Measurements from ENCODE around the gene PLIN5.

Gene PLIN5

DNA sequence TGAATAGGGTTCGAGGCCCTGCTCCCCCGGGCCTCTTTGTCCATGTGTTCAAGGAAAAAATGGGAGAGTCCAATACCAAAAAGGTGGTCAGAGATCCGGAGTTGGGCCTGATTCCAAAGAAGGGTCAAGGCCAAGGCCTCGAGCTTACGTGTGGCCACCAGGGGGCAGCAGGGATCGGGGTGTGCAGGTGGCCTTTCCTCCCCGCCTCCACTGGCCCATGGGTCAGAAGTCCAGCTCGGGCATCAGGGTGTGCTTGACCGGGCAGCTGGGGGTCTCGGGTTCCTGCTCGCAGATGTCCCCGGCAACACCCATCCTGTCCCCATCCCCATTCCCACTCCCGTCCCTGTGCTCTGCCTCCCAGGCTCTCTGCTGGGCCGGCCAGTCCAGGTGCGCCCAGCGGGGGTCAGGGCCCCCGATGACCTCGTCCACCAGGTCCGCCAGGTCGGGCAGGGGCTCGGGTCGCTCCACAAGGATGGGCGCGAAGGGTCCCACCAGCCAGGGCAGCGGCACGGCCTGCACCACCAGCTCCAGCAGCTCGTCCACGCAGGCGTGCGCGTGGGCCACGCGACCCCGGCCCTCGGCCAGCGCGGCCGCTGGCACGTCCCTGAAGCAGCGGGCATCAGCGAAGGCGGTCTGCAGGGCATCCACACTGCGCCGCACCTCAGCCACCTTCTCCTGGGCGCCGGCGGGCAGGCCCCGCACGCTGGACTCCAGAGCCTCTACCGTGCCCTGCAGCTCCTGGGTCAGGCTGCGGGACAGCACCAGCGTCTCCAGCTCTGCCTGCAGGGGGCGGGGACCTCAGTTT, 11.5 kb downstream of the PLIN5 start:
- in situ Hi-C loops (cut with HindIII; ENCODE audit: low sequenced_read_pairs) = no loop called here

DNA sequence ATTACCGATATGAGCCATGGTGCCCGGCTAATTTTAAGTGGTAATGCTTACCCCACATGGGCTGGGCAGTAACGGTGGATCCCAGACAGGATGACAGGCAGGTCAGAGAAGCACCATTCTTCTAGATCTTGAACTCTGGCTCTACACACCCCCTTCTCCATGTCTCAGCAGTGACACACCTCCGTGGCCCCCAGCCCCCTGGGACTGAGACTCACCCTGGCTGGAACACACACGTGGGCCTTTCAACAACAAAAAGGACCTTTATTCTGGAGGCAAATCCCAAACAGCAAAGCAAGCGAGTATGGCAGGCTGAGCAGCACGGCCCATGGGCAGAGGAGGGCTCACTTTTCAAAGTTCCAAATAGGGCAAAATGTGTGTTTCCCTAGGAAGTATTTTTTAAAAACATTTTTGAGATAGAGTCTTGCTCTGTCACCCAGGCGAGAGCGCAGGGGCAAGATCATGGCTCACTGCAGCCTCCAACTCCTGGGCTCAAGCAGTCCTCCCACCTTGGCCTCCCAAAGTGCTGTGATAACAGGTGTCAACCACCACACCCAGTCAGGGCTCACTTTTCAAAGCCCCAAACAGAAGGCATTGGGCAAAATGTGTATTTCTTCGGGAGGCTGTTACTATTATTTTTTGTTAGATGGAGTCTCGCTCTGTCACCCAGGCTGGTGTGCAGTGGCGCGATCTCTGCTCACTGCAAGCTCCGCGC, 12.6 kb downstream of the PLIN5 start:
- in situ Hi-C loops (cut with HindIII; ENCODE audit: low sequenced_read_pairs) = no loop called here

DNA sequence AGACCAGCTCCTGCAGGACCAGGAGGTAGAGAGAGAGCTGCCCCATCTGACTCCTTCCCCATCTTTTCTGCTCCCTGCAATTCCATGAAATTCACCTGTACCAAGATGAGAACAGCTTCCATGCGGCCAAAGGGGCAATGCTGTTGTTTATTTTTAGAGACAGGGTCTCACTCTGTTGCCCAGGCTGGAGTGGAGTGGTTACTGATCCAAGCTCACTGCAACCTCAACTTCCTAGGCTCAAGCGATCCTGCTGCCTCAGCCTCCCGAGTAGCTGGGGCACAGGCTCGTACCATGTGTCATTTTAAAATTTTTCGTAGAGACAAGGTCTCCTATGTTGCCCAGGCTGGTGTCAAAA, 13.2 kb downstream of the PLIN5 start:
- in situ Hi-C loops (cut with HindIII; ENCODE audit: low sequenced_read_pairs) = no loop called here

DNA sequence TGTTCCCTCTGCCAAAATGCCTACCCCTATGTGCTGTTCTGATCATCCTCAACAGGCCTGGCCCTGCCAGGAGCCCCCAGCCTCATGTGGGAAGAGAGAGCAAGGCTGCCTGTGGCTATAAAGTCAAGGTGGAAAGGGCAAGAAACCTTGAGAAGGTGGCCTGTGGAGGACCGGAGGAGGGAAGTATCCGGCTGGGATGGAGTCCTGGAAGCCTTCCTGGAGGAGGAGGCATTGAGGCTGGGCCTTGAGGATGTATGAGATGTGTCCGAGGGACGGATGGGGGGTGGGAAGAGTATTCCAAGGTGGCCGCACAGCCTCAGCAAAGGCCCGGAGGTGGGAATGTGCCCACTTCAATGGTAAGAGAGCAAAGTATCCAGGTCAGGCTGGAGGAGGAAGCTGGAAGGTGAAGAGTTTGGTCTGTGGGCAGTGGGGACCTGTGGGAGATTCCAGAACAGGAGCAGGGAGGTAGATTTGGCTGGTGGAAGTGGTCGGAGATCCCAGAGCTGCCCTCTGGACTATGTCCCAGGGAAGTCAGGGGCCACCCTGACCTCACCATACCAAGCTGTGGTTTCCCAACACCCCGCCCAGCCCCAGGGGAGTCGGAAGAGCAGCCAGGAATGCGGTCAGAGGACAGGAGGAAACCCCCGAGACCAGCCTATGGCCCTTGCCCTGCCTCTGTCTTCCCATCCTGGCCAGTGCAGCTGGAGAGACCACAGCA, 13.7 kb downstream of the PLIN5 start:
- in situ Hi-C loops (cut with HindIII; ENCODE audit: low sequenced_read_pairs) = no loop called here

DNA sequence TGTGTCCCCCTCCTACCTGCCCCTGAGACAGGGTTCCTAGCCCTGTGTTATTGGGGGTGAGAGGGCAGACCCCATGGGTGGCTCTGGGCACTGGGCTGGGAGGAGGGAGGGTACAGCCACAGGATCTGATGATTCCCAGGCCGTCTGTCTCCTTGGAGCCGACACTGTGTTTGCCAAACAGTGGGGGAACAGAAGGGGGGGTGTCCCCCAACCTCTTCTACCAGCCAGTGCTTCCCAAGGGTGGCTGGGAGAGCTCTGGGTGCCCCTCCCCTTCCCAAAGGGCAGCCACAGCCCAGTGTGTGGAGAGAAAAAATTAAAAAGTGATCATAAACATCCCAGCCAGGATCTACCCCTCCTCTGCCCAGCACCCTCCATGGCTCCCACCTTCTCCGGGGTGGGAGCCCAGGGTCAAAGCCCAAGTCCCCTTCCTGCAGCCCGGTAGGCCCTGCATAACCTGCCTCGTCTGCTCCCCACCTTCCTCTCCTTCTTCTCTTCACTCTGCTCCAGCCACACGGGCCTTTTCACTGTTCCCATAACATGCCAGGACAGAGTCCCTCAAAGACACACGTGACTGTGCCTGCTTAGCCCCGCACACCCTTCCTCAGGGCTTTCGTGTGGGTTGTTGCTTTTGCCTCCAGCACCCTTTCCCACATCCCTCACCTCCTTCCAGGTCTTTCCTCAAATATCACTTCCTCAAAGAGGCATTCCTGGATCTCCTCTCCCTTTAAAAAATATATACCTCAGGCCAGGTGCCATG, 15.3 kb downstream of the PLIN5 start:
- in situ Hi-C loops (cut with HindIII; ENCODE audit: low sequenced_read_pairs) = no loop called here

DNA sequence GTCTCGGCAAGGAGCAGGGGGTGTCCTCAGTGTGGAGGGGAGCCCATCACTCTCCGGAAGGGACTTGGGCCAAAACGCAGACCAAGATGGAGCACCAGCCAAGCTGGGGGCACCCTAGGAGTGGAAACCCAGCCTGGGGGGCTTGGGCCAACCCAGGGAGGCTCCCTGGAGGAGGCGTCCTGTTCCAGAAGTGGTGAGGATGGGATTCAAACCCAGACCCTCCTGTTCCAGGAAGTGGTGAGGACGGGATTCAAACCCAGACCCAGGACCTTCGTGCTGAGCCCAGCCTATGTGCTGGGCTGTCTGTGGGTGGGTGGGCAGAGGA, 15.9 kb downstream of the PLIN5 start:
- in situ Hi-C loops (cut with HindIII; ENCODE audit: low sequenced_read_pairs) = no loop called here

DNA sequence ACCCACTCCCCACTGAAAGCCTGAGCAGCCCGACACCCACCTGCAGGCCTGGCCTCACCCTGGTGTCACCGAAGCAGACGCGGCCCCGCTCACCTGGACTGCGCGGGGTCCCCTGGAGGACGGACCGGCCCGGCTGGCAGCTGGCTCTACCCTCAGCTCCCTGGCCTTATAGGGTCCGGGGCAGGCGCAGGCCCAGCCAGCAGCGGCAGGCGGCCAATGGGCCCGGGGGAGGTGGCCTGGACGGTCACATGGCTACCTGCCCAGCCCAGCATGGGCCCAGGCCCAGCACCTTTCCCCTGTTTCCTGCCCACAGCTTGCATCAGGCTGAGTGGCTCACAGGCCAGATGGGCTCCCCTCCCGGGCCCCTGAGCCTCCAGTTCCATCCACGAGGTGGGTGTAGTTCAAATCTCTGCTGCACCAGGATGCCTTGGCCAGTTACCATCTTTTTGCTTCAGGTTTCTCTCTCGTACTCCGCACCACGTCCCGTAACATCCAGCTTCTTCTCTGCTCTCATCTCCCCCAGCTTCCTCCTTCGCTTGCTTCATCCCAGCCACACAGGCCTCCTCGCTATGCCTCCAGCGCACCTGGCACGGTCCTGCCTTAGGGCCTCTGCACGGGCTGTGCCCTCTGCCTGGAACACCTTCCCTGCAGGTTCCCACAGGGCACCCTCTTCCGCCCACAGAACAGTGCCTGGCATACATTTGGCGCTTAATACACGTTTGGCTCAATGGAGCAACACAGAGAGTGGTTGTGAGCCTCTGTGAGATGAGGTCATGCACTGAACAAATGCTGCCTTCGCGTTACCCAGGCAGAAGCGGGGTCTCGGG, 16.5 kb downstream of the PLIN5 start, which contains the start of gene PLIN4:
PLIN4 (minus strand) TSS at position 142 of the 827 bp plus-strand sequence. CDS start 214 bp downstream, outside the sequence.
- in situ Hi-C loops (cut with HindIII; ENCODE audit: low sequenced_read_pairs) = no loop called here

DNA sequence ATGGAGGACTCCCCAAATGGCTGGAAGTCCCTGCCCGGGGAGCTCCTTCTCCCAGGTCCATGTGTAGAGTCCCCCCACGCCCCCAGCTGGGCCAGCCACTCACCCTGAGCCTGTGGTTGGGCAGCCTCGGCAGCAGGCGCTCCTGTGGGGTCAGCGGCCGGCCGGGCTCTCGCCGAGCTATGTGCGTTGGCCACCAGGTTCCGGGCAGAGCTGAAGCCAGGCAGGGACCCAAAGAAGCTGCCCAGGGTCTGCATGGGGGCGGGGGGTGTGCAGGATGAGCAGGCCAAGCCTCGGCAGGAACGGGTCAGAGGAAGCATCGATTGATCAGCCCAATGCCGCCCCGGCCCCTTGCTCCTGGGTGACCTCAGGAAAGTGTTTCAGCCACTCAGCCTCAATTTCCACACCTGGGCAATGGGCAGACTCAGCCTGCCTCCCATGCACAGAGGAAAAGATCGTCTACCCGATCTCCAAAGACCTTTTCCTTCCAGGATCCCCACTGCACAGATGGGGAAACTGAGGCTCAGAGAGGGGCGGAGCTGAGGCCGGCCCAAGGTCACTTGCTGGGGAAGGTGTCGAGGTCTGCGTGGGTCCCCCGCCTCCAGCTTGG, 17.5 kb downstream of the PLIN5 start:
- in situ Hi-C loops (cut with HindIII; ENCODE audit: low sequenced_read_pairs) = no loop called here

DNA sequence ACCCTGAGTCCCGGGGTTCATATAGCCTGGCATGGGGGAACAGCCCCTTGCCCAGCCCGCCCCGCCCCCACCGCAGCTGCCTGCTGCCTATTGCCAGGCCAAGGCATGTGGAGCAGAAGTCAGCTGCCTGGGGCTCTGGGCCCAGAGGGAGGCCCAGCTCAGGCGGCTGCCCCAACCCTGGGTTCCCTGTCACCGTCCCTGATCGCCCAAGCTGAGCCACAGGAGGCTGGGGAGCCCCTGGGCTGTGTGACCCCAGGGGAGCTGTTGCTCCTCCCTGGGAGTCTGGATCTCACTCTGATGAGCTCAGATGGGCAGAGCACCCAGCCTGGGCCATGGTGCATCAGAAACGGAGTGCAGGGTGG, 18.1 kb downstream of the PLIN5 start:
- in situ Hi-C loops (cut with HindIII; ENCODE audit: low sequenced_read_pairs) = no loop called here

DNA sequence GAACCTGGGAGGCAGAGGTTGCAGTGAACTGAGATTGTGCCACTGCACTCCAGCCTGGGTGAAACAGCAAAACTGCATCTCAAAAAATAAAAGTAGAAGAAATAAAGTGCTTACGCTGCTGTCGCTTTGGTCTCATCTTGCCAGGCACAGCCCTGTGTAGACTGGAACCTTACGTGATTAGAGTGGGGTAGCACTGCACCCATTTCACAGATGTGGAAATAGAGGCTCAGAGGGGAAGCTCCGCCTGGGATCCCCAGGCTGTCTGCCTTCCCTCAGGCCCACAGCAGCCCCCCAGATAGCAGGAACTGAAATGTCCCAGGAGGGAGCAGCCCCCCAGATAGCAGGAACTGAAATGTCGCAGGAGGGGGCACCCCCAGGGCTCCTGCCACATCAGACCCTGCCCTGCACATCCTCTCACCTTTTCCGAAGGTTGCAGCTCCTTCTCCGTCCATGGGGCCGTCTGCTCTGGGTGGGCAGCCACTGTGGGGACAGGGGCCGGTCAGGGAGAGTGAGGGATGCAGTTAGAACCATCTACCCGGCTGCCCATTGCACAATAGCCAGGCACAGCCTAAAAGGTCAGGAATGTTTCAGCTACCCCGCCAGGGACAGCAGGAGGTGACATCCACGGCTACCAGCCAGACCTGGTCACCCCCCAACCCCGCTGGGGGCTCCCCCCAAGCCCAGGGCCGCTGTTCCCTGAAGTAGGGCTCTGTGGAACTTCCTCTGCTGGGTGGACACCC, 18.7 kb downstream of the PLIN5 start:
- in situ Hi-C loops (cut with HindIII; ENCODE audit: low sequenced_read_pairs) = no loop called here

DNA sequence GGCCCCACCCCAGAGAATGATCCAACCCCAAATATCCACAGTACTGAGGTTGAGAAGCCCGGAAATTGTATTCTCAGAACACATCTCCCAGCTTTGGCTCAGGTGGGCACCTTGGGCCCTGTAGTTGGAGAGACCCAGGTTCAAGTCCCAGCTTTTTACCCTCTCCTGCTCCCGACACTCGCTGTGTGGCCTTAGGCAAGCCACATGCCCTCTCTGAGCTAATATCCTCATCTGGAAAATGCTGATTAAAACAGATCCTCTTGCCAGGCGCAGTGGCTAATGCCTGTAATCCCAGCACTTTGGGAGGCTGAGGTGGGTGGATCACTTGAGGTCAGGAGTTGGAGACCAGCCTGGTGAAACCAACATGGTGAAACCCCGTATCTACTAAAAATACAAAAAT, 19.3 kb downstream of the PLIN5 start:
- in situ Hi-C loops (cut with HindIII; ENCODE audit: low sequenced_read_pairs) = no loop called here

DNA sequence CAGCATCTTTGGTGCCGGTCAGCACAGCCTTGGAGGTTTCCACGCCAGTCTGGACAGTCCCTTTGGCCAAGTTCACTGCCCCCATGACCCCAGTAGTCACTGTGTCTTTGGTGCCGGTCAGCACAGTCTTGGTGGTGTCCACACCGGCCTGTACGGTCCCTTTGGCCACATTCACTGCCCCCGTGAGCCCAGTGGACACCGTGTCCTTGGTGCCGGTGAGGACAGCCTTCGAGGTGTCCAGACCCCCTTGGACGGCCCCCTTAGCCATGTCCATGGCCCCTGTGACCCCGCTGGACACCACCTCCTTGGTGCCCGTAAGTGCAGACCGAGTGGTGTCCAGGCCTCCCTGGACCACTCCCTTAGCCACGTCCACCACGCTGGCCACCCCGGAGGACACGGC, 21.8 kb downstream of the PLIN5 start:
- in situ Hi-C loops (cut with HindIII; ENCODE audit: low sequenced_read_pairs) = no loop called here

DNA sequence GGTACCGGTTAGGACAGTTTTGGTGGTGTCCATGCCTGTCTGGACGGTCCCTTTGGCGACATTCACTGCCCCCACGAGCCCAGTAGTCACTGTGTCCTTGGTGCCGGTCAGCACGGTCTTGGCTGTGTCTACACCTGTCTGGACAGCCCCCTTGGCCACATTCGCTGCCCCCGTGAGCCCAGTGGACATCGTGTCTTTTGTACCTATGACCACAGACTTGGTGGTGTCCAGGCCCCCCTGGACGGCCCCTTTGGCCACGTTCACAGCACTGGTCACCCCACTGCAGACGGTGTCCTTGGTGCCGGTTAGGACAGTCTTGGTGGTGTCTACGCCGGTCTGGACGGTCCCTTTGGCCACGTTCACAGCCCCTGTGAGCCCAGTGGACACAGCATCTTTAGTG, 23.0 kb downstream of the PLIN5 start:
- in situ Hi-C loops (cut with HindIII; ENCODE audit: low sequenced_read_pairs) = no loop called here

DNA sequence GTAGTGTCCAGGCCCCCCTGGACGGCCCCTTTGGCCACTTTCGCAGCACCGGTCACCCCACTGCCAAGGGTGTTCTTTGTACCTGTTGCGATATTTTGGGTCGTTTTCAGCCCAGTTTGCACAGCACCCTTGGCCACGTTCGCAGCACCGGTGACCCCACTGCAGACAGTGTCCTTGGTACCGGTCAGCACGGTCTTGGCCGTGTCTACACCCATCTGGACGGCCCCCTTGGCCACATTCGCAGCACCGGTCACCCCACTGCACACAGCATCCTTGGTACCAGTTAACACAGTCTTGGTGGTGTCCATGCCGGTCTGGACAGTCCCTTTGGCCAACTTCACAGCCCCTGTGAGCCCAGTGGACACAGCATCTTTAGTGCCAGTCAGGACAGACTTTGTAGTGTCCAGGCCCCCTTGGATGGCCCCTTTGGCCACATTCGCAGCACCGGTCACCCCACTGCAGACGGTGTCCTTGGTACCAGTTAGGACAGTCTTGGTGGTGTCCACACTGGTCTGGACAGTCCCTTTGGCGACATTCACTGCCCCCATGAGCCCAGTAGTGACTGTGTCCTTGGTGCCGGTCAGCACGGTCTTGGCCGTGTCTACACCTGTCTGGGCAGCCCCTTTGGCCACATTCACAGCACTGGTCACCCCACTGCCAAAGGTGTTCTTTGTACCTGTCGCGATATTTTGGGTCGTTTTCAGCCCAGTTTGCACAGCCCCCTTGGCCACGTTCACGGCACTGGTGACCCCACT, 23.5 kb downstream of the PLIN5 start:
- in situ Hi-C loops (cut with HindIII; ENCODE audit: low sequenced_read_pairs) = no loop called here

DNA sequence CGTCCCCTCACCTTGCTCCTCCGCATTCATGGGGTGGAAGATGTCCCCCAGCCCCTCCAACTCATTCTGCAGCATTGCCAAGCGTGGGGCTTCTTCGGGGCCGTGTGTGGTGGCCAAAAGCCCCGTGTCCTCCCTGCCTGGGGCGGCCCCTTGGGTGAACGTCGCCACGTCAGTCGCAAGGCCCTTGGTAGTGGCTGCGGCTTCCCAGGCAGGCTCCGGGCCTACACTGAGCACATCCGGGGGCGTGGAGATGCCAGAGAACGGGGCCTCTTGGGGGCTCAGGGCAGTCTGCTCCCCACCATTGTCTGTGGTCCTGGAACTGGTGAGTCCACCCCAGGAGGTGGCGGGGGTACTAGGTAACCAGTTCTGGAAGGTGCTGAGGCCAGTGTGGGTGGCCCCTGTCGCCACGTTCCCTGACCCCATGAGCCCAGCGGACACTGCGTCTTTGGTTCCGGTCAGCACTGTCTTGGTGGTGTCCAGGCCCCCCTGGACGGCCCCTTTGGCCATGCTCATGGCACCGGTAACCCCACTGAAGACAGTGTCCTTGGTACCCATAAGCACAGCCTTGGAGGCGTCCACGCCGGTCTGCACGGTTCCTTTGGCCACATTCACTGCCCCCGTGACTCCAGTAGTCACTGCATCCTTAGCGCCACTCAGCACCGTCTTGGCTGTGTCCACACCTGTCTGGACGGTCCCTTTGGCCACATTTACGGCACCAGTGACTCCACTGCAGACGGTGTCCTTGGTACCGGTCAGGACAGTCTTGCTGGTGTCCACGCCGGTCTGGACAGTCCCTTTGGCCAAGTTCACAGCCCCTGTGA, 24.4 kb downstream of the PLIN5 start:
- in situ Hi-C loops (cut with HindIII; ENCODE audit: low sequenced_read_pairs) = no loop called here

DNA sequence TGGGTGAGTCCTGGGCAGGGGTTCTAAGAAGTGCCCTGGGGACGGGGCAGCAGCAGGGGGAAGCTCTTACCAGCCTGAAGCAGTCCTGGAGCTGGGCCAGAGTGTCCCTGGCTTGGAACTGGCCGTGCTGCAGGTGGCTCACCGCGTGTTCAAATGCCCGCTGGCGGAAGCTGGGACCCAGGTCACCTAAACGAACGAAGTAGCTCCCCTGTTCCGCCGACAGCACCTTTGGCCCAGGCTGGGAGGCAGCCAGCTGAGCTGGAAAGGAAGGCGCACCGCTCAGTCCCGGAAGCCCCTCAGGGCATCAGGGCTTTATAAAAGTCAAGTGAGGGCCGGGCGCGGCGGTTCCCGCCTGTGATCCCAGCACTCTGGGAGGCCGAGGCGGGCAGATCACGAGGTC, 26.3 kb downstream of the PLIN5 start:
- in situ Hi-C loops (cut with HindIII; ENCODE audit: low sequenced_read_pairs) = no loop called here

DNA sequence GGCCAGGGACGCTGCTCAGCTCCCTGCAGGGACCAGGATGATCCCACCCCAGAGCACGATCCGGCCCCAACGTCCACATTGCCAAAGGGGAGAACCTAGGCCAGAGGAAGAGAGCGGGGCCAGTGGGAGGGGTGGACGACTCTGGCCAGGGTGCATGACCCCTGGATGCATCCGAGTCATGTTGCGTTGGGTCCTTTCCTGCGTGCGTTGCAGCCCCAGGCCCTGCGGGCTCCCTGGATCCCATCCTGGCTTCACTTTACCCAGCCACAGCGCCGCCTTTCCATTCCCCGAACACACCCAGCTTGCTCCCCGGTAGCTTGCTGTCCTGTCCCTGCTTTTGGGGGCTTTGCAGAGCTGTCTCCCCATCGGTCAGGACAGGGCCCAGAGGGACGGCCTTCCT, 27.2 kb downstream of the PLIN5 start:
- in situ Hi-C loops (cut with HindIII; ENCODE audit: low sequenced_read_pairs) = no loop called here

DNA sequence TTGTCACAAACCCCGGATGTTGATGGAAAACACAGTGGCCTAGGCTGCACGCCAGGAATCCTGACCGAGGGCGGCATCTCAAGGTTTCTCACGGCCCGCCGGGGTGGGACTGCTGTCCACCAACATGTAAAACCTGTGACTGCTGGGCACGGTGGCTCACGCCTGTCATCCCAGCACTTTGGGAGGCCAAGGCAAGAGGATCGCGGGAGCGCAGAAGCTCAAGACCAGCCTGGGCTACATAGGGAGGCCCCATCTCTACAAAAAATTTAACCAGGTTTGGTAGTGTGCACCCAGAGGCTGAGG, 27.9 kb downstream of the PLIN5 start:
- in situ Hi-C loops (cut with HindIII; ENCODE audit: low sequenced_read_pairs) = no loop called here

Measured in DLD1 (cell line).